Stimulated activated CD4-positive, alpha-beta T cell treated with anti-CD3 and anti-CD28 coated beads, Interleukin-4, amount 100 ng/mL, for 4 hours (primary cell): ENCODE measurements around the gene VSIG10L.
A peak's percentile ranks its signal among the peaks of the same experiment; 100 is the strongest.

Experiments
- DNase-seq, 2 experiments: peaks; one replicate each; pipeline ENCODE4 v3.0.0-alpha.2; 2020

VSIG10L gene

GRCh38 chr19:51365211-51365964 is 23.4 kb upstream of the VSIG10L start:
- DNase-seq: no peak

- DNase-seq: no peak
Observed at GRCh38 chr19:51364200-51365106, 22.5 kb upstream of the VSIG10L start.

GRCh38 chr19:51361239-51361638 is 19.3 kb upstream of the VSIG10L start:
- DNase-seq: no peak

- no peak for DNase-seq
Observed at GRCh38 chr19:51359294-51359693, 17.4 kb upstream of the VSIG10L start.

- DNase-seq: no peak
Observed at GRCh38 chr19:51357952-51358351, 16.0 kb upstream of the VSIG10L start.

- no peak for DNase-seq
Observed at GRCh38 chr19:51356159-51356801, 14.3 kb upstream of the VSIG10L start.

- DNase-seq: no peak
Observed at GRCh38 chr19:51354742-51355148, 12.8 kb upstream of the VSIG10L start.

- DNase-seq: no peak
Observed at GRCh38 chr19:51354103-51354741, 12.3 kb upstream of the VSIG10L start.

GRCh38 chr19:51352783-51353360 is 10.9 kb upstream of the VSIG10L start:
- DNase-seq: no peak

- DNase-seq: no peak
Observed at GRCh38 chr19:51351266-51351990, 9.5 kb upstream of the VSIG10L start.

GRCh38 chr19:51347209-51347928 is 5.4 kb upstream of the VSIG10L start:
- no peak for DNase-seq

- DNase-seq: no peak
Observed at GRCh38 chr19:51346742-51347141, 4.8 kb upstream of the VSIG10L start.

GRCh38 chr19:51345076-51345620 is 3.2 kb upstream of the VSIG10L start:
- DNase-seq: no peak

GRCh38 chr19:51342631-51343569 is 961 bp upstream of the VSIG10L start:
- no peak for DNase-seq

GRCh38 chr19:51341066-51341465 is 873 bp downstream of the VSIG10L start:
- no peak for DNase-seq

- DNase-seq: peak; percentile 90 to 96
Observed at GRCh38 chr19:51339687-51340656, 2.0 kb downstream of the VSIG10L start.

- no peak for DNase-seq
Observed at GRCh38 chr19:51339313-51339686, 2.6 kb downstream of the VSIG10L start.

GRCh38 chr19:51338563-51339312 is 3.2 kb downstream of the VSIG10L start:
- peak; percentile 80 to 90 for DNase-seq
